Endometrial microvascular endothelial cells (primary cell): ENCODE results near the gene DCAF6. TPM values are rescaled to one million over a fixed set of nuclear protein-coding genes. Genes with fewer than 3 reads are reported as not detected.
"Not testable (repeated sequence)": the region's sequence is repeated elsewhere in the genome, so short reads cannot be mapped to it uniquely, and the experiment has no call there.

ENCODE experiments used
- in situ Hi-C: cut with HindIII; loops from 2 replicates; pipeline ENCODE4 v1.10.0; 2017; ENCODE audit warnings: low sequenced_read_pairs, low pct_unique_long_range_greater_than_20kb; ENCODE audit errors: inconsistent ontology term
- total RNA-seq: library from RNA; depleted of rRNA; stranded (reverse); fragments of >200 nt; gene quantifications from one replicate; pipeline ENCODE4 v1.2.3, GENCODE V29; 2015; ENCODE audit errors: inconsistent ontology term

Gene DCAF6, protein sequence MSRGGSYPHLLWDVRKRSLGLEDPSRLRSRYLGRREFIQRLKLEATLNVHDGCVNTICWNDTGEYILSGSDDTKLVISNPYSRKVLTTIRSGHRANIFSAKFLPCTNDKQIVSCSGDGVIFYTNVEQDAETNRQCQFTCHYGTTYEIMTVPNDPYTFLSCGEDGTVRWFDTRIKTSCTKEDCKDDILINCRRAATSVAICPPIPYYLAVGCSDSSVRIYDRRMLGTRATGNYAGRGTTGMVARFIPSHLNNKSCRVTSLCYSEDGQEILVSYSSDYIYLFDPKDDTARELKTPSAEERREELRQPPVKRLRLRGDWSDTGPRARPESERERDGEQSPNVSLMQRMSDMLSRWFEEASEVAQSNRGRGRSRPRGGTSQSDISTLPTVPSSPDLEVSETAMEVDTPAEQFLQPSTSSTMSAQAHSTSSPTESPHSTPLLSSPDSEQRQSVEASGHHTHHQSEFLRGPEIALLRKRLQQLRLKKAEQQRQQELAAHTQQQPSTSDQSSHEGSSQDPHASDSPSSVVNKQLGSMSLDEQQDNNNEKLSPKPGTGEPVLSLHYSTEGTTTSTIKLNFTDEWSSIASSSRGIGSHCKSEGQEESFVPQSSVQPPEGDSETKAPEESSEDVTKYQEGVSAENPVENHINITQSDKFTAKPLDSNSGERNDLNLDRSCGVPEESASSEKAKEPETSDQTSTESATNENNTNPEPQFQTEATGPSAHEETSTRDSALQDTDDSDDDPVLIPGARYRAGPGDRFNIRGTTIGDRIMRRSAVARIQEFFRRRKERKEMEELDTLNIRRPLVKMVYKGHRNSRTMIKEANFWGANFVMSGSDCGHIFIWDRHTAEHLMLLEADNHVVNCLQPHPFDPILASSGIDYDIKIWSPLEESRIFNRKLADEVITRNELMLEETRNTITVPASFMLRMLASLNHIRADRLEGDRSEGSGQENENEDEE
- 38.3 TPM for total RNA-seq

DNA sequence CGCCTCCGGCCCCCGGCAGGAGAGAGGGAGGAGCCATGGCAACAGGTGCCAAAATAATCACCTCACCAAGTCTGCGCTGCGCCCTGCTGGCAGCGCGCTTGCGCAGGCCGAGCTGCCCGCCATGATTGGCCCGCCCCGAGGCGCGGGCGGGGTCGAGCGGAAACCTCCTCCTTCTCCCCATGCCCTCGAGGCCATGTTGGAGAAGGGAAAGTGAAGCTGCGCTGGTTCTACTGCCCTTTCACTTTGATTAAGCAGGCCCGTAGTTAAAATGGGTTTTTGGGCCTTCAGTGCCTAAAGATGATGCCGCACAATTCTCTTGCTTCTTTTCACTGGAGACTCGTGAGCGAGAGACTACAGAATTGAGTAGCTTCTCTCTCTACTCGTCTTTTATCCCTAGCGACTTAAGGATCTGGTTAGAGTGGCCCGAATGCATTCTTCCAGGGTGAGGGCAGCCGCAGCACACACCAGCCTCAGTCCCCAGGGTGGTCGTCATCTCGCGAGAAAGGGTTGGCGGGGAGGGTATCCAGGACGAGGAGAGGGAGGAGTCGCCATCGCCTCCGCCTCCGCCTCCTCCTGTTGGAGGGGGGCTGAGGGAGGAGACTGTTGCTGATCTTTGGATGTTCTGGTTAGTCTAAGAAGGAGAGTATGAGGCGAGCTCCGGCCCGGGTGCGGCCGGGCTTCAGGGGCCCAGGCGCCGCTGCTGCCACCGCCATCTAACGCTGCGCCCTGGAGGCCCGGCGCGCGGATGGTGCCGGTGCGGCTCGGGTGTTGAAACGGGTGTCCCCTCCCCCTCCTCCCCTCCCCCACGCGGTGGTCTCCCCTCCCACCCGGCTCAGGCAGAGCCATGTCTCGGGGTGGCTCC, at the start of gene DCAF6:
DCAF6 (plus strand) TSS at position 616 of the 862 bp plus-strand sequence; CDS start at position 845, 229 bp downstream.
- in situ Hi-C loops = no loop called here

DNA sequence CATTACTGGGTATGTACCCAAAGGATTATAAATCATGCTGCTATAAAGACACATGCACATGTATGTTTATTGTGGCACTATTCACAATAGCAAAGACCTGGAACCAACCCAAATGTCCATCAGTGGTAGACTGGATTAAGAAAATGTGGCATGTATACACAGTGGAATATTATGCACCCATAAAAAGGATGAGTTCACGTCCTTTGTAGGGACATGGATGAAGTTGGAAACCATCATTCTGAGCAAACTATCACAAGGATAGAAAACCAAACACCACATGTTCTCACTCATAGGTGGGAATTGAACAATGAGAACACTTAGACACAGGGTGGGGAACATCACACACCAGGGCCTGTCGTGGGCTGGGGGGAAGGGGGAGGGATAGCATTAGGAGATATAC, 49.3 kb upstream of the DCAF6 start:
- in situ Hi-C loops = not testable (repeated sequence)

DNA sequence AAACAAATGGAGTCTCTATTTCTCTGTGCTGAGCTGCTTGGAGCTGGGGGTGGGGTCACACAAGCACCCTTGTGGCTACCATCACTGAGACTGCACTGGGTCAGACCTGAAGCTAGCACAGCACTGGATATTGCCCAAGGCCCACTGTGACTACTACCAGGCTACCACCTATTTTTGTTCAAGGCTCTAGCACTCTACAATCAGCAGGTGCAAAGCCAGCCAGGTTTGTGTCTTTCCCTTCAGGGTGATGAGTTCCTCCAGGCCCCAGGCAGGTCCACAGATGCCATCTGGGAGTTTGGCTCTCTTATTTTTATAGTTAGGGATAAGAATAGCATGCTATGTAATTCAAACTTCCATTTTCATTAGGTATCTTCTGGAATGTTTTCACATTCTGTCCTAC, 46.1 kb upstream of the DCAF6 start:
- in situ Hi-C loops = no loop called here

DNA sequence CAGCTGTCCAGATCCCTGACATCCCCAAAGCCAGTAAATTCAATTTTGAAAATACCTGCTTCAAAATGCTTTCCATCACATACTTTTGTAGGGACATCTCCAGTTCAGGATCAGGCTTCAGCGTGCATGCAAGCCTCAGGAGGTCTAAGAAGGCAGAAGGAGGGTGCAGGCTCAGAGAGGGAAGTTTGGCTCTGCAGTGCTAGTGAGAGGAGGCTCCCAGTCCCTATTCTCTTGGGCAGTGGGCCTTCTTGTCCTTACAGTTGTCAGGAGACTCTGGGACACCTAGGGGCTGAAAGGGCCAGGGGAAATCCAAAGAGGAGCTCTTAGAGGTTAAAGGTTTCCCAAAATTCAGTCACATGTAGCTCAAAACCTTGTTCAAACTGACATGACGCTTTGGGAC, 42.7 kb upstream of the DCAF6 start:
- in situ Hi-C loops = no loop called here

DNA sequence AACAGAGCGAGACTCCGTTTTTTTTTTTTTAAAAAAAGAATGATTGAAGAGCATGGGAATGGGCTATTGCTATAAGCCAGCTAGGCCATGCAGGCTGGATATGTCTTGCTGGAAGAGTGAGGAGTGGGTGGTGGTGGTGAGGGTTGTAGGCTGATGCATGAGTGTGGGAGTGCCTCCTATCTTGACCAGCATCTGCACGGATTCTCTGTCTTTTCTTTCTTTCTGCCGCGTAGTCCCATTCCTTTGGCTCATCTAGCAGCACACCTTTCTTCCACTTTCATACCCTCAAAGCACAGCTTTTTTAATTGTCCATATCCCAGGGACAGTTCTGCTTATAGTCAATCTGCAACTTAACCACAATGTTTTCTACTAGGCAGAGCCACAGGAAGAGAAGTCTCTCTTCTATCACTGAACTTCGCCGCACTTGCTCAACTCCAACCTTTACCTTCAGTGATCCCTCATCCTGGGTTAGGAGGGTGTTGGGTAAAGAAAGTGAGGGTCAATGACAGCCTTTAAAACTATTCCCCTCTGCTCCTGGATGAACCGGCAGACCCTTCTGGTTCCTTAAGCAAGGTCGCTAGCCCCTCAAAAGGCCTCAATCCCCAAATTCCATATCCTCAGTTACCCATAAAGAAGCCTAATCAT, 37.8 kb upstream of the DCAF6 start:
- in situ Hi-C loops = no loop called here

DNA sequence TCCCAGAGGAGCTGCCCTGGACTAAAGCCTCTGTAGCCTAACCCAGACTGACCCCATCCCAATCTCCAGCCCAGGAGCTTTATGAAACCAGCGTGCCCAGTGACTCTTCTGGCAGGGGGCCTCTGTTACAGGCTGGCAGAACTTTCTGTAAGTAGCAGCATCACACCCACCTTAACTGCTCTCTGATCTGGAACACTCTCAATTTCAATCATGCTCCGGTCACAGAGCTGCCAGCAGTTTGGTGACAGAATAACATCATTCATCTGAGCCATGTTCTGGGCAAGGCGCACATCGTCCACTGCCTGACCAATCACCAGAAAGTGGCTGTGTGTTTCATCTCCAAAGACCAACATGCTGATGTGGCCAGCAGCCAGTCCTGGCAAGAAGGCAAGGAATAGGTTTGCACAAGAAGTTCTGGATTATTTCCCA, 37.2 kb upstream of the DCAF6 start:
- in situ Hi-C loops = no loop called here

DNA sequence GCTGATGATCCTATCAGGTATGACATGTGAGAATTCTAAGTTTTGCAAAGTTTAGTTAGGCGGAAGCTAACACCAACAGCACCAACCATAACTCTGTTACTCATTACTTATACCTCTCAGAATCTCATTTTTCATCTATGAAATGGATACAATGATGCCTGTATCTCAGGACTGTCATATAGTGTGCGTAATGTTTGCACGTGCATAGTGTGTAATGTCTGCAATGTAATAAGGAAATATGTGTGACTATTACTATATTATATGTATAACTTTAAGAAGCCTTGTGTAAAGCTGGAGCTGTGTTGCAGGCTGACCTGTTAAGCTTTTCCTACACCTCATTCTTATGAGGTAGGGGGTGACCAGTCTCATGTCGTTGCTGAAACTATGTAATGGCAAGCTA, 35.6 kb upstream of the DCAF6 start:
- in situ Hi-C loops = no loop called here

DNA sequence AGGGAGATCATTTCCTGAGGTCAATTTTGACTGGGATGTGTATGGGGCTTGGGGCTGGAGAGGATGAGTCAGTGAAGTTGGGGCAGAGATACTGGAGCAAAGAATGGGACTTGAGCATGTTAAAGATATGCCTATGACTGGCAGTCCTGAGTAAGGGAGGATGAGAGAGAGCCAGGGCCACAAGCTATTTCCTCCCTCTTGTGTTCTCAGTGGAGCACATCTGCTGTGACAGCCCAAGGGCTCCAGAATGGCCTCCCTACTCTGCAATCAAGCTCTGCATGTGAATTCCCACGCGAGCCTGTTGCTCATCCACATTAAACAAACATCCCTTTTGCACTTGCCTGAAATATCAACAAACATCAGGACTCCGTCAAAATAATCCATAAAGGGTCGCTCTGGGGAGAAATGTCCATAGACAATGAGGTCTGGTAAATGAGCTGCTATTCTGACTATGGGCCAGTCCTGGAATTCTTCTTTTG, 31.8 kb upstream of the DCAF6 start:
- in situ Hi-C loops = no loop called here

DNA sequence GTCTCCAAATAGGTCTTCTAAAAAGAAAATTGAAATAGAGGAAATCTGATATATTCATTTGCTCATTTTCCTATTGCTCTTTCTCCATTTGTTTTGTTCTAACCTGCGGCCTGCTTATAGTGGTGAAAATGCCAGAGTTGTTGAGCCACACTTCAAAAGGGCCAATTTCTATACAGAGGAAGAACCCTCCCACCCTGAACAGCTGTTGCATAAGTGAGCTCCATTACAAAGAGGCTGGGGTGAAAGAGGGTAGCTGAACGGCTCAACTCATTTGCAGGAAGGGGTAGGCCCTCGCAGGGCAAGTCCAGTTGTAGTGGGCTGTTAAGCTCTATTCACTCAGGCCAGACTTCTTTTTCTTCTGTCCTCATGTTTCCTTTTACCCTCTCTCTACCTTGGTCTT, 31.3 kb upstream of the DCAF6 start:
- in situ Hi-C loops = no loop called here

DNA sequence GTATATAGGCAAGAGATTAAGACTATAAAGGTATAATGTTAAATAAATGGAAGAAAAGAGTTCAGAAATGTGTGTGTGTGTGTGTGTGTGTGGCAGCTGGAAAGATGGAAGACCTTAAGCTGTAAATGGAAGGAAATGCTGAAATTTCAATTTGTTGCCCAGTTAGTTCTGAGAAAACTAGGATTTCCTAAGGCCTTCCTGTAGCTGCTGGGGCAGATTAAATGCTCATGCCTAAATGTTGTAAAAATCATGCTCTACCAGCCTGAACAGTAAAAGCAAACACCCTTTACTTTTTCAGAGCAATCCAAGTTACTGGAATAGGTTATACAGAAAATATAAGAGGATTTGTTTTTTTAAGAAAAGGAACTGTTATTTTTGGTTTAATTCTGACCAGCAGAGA, 30.8 kb upstream of the DCAF6 start:
- in situ Hi-C loops = no loop called here

DNA sequence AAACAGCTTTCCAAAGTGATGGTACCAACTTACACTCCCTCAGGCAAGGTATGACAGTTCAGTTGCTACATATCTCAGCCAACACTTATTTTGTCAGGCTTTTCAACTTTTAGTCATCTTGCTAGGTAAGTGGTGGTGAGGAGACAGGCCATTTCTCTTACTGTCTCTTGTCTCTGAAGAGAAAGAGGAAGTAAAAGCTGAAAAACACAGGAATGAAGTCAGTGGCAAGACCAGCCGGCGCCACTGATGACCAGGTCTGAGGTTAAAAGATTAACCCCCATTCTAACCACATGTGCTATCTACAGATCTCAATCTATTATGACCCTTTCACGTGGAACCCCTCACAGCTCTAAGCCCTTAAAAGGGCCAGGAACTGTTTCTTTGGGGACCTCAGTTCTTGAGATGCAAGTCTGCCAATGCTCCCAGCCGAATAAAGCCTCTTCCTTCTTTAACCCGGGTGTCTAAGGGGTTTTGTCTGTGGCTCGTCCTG, 26.7 kb upstream of the DCAF6 start:
- in situ Hi-C loops = no loop called here

DNA sequence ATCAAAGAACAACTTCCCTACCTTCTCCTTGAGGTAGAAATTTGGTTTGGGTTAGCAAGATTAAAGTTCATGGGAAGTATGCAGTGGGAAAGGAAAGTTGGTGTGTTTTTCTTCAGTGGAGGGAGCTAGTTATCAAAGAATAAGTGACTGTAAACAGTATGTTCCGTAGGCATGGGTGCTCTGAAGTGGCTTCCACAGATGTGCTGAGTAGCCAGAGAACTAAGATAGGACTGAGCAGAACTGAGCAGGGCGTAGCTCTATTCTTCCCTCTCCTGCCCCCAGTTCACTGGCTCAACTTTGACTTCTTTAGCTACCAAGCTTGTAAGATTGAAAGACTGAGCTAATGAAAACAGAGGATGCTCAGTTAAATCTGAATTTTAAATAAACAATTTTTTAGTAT, 26.0 kb upstream of the DCAF6 start:
- in situ Hi-C loops = no loop called here

DNA sequence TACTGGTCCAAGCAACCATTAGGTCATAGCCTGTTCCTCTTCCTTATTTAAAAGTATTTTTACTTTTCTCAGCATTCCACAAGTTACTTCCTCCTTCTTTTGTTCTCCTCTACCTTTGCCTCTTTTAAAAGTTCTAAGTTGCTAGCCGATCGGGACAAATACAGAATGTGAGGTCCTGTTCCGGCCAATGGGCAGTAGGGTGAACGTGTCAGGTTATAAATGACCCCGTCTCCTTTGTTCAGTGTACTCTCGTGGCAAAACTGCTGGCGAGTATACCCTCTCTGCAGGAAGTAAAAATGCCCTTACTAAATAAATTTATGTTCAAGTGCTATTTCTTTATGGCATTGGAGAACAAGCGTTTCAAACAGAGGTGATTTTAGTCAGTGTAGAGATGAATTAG, 25.1 kb upstream of the DCAF6 start:
- in situ Hi-C loops = no loop called here

DNA sequence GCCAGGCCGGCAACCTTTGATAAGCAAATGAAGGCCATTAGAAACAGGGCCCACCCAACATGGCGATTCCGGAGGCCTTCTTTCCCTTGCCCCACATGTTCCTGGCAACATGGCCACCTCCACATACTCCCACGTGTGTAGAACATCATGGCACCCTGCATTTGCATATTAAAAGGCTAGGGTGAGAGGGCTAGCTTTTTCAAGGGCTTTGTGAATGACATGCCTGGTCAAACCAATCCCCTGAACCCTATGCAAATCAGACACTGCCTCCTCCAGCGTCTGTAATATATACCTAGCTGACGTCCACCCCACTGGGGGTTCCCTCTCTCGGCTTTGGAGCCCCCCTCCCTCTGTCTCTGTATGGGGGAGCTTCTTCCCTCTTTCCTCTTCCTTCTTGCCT, 24.2 kb upstream of the DCAF6 start:
- in situ Hi-C loops = no loop called here

DNA sequence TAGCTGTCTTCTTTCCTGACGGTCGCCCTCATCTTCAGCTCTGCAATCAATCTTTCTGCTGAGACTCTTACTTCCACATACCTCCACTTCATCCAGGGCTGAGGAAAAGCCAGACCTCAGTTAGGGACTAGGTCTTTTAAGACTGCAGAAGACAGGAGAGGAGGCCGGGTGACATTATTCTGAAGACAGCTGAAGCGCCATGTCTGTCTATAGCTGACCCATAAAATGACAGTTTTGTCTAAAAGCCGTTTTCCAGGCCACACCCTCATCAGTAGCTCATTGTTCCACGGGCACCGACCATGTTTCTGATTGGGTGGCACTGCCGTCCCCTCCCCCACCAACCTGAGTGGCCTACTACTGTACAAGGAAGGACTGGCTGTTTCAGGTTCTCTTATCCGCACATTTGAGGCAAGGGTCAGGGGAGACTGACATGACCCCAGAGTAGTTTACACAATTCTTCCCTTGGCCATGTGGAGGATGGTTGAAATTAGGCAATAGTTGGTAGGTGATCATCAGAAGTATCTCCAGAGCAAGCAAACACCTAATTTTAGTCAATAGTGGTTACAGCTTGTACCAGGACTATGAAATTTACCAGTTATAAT, 22.5 kb upstream of the DCAF6 start, which contains the start of gene ADCY10:
ADCY10 (minus strand) TSS at position 240 of the 602 bp plus-strand sequence. CDS start 8,994 bp downstream, outside the sequence.
- in situ Hi-C loops = no loop called here

DNA sequence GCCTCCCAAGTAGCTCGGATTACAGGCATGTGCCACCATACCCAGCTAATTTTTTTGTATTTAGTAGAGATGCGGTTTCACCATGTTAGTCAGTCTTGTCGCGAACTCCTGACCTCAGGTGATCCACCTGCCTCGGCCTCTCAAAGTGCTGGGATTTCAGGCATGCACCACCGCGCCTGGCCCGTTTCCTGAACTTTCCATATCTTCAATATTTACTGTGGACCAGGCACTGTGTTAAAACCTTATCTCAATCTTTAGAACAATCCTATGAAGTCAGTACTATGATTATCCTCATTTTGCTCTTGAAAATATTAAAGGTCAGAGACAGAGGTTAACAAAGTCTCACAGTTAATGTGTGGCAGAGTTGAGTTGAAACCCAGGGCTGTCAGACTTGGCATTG, 20.9 kb upstream of the DCAF6 start:
- in situ Hi-C loops = no loop called here

DNA sequence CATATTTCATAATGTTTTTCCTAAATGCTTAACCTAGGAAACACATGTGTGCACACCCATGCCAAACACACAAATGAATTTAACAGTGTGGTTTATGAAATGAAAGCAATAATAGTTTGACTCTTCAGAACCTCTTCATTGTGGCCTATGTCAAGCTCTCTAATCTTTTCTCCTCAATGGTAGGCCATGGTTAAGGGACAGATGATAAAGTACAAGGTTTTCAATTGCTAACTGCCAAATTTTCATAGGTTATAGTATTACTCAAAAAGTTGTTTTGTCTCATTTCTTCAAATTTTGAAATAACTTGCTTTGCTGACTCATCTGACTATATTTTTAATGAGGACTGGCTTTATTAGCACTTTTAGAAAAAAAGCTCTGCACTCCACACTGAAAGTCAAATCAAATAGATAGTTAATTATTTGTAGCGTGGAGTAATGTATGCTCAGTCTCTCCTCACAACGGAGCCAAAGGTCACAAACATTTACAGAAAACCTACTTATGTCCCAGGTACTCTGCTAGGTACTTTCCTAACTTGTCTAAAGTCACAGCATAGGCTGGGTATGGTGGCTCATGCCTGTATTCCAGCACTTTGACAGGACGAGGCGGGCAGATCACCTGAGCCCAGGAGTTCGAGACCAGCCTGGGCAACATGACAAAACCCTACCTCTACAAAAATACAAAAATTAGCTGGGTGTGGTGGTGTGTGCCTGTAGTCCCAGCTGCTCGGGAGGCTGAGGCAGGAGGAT, 19.5 kb upstream of the DCAF6 start:
- in situ Hi-C loops = no loop called here
